Measurements from ENCODE around the gene MRPS18B. TPM values are rescaled to one million over a fixed set of nuclear protein-coding genes. Genes with fewer than 3 reads are reported as not detected.

Gene MRPS18B
- total and polyA plus RNA-seq, 8 donors: 36.6 to 54.7 (median 43.5) TPM

- peak overlapping the region; percentile 80 to 81 for H3K4me3 ChIP-seq
- H3K4me1 ChIP-seq: peaks cover 33 to 49% of the 10 kb centered on the region in 2 donors
- H3K9me3 ChIP-seq: no peaks in the 10 kb centered on the region
- DNase-seq (peak in 3 of 4 donors; percentile 89 to 98 (median 95)), ATAC-seq (peak; percentile 68)
- H3K27ac ChIP-seq: peak overlapping the region; percentile 96 to 99
- intact Hi-C loops (cut with DNase I): no loop called here
- no peaks in the 10 kb centered on the region for H3K27me3 ChIP-seq
- no peak for TF ChIP-seq CTCF (IDR thresholded peaks at IDR 0.05)
- peaks cover 0 to 27% of the 10 kb centered on the region in 2 donors for H3K36me3 ChIP-seq
Measured at GRCh38 chr6:30614843-30615218, 2.8 kb upstream of the MRPS18B start.

GRCh38 chr6:30615219-30615957 is 2.3 kb upstream of the MRPS18B start:
- peak; percentile 2 for ATAC-seq
- no peaks in the 10 kb centered on the region for H3K27me3 ChIP-seq
- H3K27ac ChIP-seq: peak overlapping the region; percentile 96 to 99
- intact Hi-C loops (cut with DNase I): no loop called here
- H3K4me3 ChIP-seq: peak overlapping the region; percentile 80 to 81
- peaks cover 0 to 30% of the 10 kb centered on the region in 2 donors for H3K36me3 ChIP-seq
- H3K9me3 ChIP-seq: no peaks in the 10 kb centered on the region
- no peak for TF ChIP-seq CTCF (IDR thresholded peaks at IDR 0.05)
- DNase-seq: peak in 3 of 4 donors; percentile 38 to 87 (median 76)
- H3K4me1 ChIP-seq: peaks cover 33 to 49% of the 10 kb centered on the region in 2 donors

- ATAC-seq (no peak), DNase-seq (peak in 2 of 4 donors; percentile 59 to 63)
Measured at GRCh38 chr6:30615958-30616810, 1.5 kb upstream of the MRPS18B start.

GRCh38 chr6:30616811-30617564 is 652 bp upstream of the MRPS18B start, which contains the start of gene PPP1R10:
Gene PPP1R10, minus strand, starts transcription at chr6:30617243. Its CDS starts 7,299 bp downstream, at chr6:30609944.
- Histone ChIP-seq H3K27me3 (no peaks in the 10 kb centered on the region), H3K36me3 (peaks cover 0 to 46% of the 10 kb centered on the region in 2 donors), H3K4me3 (peak within 1 kb of the TSS; percentile 80 to 81), H3K27ac (peak within 1 kb of the TSS; percentile 96 to 99), H3K9me3 (no peaks in the 10 kb centered on the region), H3K4me1 (peaks cover 27 to 41% of the 10 kb centered on the region in 2 donors)
- DNase-seq (peak; percentile 96 to 100 (median 100)), ATAC-seq (peak; percentile 85)
- intact Hi-C loops (cut with DNase I): no loop called here
- TF ChIP-seq CTCF (IDR thresholded peaks at IDR 0.05): no peak

More at GRCh38 chr6:30615958-30616810, 1.5 kb upstream of the MRPS18B start:
- Histone ChIP-seq H3K27me3 (no peaks in the 10 kb centered on the region), H3K4me3 (peak overlapping the region; percentile 80 to 81), H3K36me3 (peaks cover 0 to 38% of the 10 kb centered on the region in 2 donors), H3K4me1 (peaks cover 31 to 49% of the 10 kb centered on the region in 2 donors), H3K9me3 (no peaks in the 10 kb centered on the region), H3K27ac (peak overlapping the region; percentile 96 to 99)
- no peak for TF ChIP-seq CTCF (IDR thresholded peaks at IDR 0.05)
- intact Hi-C loops (cut with DNase I): no loop called here
